Stromal cell of bone marrow (primary cell): ENCODE data around the gene MGAT5B.
"Not testable (repeated sequence)": the region's sequence is repeated elsewhere in the genome, so short reads cannot be mapped to it uniquely, and the experiment has no call there.

Experiments
- DNase-seq: peaks from one replicate; pipeline ENCODE4 v3.0.0-alpha.2; 2012; ENCODE audit warnings: low read depth

MGAT5B gene

GRCh38 chr17:76978050-76978449 is 109.8 kb downstream of the MGAT5B start:
- not testable (repeated sequence) for DNase-seq

- no peak for DNase-seq
Measured at GRCh38 chr17:76981545-76982295, 113.5 kb downstream of the MGAT5B start.

- DNase-seq = no peak
Measured at GRCh38 chr17:76982408-76983074, 114.3 kb downstream of the MGAT5B start.

GRCh38 chr17:76983075-76983775 is 115.0 kb downstream of the MGAT5B start:
- DNase-seq = no peak

- DNase-seq = no peak
Measured at GRCh38 chr17:76986365-76986764, 118.2 kb downstream of the MGAT5B start.

- DNase-seq = no peak
Measured at GRCh38 chr17:76987486-76988093, 119.4 kb downstream of the MGAT5B start.

- DNase-seq = no peak
Measured at GRCh38 chr17:76988796-76989195, 120.6 kb downstream of the MGAT5B start.

- no peak for DNase-seq
Measured at GRCh38 chr17:76989519-76989918, 121.3 kb downstream of the MGAT5B start.

- no peak for DNase-seq
Measured at GRCh38 chr17:76992891-76993290, 124.7 kb downstream of the MGAT5B start.

GRCh38 chr17:76993651-76994050 is 125.4 kb downstream of the MGAT5B start:
- DNase-seq = no peak

- no peak for DNase-seq
Measured at GRCh38 chr17:76994237-76994637, 126.0 kb downstream of the MGAT5B start.

- no peak for DNase-seq
Measured at GRCh38 chr17:76995387-76996105, 127.3 kb downstream of the MGAT5B start.

GRCh38 chr17:76996741-76997694 is 128.8 kb downstream of the MGAT5B start:
- DNase-seq = no peak

GRCh38 chr17:76997981-76998531 is 129.9 kb downstream of the MGAT5B start:
- no peak for DNase-seq

- DNase-seq = no peak
Measured at GRCh38 chr17:76998839-76999238, 130.6 kb downstream of the MGAT5B start.
